NCI-H2107 treated with DMSO at 0.1 percent for 48 hours (cell line): ENCODE measurements around the gene NF2.

ENCODE experiments used
- DNase-seq: peaks from one replicate; lab custom pipeline; 2025; ENCODE audit not compliant: unreplicated experiment; lab: John Stamatoyannopoulos, UW

Gene NF2

GRCh38 chr22:29661336-29661735 is 57.9 kb downstream of the NF2 start:
- no peak for DNase-seq

GRCh38 chr22:29663180-29663821 is 59.9 kb downstream of the NF2 start:
- DNase-seq = peak; percentile 82

- DNase-seq = no peak
Measured at GRCh38 chr22:29665486-29665885, 62.1 kb downstream of the NF2 start.

DNA sequence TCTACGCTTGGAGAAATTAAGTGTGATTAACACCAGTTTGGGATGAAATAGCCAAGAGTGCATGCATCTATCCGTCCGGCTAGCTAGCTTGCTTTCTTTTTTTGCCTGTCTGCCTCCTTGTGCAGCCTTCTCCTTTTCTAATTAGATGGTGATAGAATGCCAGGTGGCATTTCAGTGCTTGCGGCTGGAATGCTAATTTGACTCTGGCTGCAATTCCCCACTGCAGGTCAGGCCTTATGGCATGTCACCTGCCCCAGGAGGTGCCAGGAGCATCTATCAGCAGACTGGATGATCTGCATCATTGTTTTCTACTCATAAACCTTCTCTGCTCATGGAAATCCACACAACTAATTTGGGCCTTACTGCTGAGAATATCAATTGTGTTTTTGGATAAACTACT is 65.2 kb downstream of the NF2 start:
- DNase-seq = no peak

- DNase-seq = no peak
Measured at GRCh38 chr22:29670626-29671025, 67.2 kb downstream of the NF2 start.

DNA sequence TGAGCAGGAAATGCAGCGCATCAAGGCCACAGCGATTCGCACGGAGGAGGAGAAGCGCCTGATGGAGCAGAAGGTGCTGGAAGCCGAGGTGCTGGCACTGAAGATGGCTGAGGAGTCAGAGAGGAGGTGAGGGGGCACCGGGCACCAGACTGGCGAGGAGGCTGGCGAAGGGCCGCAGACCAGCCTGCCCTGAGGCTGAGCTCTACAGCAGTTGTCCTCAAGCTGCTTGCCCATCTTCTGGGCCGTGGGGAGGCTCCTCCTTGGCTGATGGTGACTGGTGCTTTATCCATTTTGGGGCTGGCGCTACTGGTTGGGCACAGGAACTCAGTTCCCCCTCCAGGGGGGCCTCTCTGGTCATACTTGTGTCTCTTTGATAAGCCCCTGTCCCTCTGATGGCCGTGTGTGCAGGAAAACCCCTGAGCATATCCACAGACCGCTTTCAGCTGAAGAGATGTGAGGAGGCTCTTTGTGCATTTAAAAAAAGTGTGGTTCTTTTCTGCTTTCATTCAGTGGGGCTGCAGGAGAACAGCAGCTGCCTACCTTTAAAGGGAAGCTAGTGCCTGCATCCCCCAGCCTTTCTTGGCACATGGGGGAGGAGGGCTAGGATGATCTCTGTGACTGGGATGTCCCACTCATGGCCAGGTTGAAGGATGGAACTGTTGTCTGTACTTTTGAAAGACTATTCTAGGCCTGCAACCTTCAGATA is 70.1 kb downstream of the NF2 start:
- DNase-seq = no peak

DNA sequence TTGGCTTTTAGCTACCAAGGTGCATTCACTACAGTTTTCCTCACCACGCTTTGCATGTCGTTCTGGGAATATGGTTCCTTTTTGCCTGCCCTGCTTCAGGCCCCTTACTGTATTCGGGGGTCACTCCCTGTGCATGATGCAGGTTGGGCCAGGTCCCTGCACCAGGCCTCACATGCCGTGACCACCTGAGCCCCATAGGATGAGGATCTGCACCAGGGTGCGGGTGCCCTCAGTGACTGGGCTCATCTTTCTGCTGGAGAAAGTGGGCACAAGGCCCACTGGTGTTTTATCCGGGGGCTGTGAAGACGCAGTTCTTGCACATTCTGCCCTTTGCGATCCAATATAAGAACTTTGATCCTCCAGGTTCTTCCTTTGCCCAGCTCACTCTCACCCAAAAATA is 70.7 kb downstream of the NF2 start:
- DNase-seq = no peak

DNA sequence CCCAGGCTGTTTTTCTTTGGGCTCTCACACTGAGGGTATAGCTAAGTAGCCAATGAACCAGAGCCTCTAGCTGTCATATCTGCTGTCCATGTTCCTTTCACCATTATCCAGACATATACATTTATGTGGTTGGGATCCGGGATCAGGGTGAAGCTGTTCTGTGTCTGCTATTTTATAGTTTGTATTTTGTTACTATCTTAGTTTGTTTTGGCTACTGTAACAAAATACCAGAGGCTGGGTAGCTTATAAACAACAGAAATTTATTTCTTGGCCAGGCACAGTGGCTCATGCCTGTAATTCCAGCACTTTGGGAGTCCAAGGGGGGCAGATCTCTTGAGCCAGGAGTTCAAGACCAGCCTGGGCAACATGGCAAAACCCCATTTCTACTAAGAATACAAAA is 75.9 kb downstream of the NF2 start:
- DNase-seq = no peak

DNA sequence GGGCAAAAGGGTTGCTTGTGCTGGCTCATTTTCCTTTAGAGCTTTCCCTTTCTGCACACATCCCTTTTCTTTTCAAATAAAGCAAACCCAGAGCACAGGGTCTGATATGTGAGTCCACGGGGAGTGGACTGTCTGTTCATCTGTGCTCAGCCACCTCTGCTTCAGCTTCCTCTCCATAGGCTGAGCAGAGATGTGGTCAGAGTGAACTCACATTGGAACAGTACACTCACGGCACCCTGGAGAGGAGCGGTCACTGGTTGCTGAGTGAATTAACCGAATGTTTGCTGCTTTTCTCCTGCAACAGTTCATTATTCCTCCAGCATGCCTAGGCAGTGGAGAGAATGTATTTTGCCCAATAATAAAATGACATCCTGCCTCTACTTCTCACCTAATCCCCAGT is 80.1 kb downstream of the NF2 start:
- DNase-seq = no peak

DNA sequence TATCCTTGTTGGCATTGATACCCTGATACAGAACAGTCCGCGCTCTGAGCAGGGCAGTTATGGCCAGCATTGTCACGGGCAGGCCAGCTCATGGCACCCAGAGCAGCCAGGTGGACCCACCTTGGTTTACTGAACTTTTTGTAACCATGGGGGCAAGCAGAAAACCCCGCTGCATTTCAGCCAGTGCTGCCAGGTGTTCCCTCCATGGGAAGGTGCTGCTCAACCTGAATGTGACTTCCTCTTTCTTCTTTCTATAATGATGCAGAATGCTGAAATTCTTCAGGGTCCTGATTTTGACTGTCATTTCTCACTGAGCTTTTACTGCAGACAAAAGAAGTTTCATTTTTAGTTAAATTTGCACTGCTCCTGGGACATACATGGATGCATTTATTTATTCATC is 80.8 kb downstream of the NF2 start:
- DNase-seq = no peak

GRCh38 chr22:29689206-29689879 is 85.9 kb downstream of the NF2 start:
- peak; percentile 62 for DNase-seq

DNA sequence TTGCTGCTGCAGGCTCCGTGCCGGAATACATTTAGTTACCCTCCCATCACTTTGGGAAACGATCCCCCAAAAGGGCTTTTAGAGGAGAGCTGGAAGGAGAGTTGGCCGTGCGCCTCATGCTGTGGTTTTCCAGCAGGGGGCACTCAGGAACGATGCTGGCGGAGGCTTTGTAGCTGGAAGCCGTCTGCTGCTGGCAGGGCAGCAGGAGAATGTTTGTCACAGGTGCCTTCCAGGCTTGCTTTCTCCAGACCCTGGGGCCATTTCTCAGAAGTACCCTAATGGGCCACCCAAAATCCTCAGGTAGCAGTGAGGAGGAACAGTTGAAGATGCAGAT is 86.4 kb downstream of the NF2 start:
- peak; percentile 59 for DNase-seq

GRCh38 chr22:29690476-29690875 is 87.0 kb downstream of the NF2 start:
- DNase-seq = no peak

GRCh38 chr22:29691636-29692326 is 88.3 kb downstream of the NF2 start:
- DNase-seq = no peak

DNA sequence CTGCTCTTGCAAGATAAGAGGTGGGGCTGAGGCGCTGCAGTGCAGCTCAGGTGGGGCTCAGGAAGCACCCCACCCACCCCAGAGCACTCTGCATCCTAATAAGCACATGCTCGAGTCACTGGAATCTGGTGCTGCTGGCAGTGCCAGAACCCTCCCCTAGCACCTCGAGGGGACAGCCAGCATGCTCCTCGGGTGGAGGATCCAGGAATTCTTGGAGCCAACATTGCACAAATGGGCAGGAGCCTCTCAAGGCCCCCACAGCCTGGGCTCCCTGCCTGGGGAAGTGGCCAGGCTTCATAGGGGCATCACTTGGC is 88.9 kb downstream of the NF2 start:
- DNase-seq = no peak

DNA sequence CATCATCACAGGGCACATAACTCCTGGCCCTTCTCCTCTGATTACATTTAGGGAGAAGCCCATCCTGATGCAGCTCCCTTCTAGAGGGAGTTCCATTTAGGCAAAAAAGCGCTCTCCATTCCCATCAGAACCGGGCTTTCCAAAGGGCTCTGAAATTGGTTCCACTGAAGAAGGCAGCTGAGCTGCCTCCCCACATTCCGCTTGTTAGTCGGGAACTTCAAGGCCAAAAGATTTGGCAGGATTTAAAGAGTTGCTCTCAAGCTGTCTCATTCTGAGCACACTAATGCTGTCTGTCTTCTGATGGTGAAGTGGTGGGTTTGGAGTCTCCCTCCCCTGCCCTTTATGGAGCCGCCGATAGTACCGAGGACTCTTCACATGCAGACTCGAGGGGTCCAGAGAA is 89.7 kb downstream of the NF2 start:
- no peak for DNase-seq

DNA sequence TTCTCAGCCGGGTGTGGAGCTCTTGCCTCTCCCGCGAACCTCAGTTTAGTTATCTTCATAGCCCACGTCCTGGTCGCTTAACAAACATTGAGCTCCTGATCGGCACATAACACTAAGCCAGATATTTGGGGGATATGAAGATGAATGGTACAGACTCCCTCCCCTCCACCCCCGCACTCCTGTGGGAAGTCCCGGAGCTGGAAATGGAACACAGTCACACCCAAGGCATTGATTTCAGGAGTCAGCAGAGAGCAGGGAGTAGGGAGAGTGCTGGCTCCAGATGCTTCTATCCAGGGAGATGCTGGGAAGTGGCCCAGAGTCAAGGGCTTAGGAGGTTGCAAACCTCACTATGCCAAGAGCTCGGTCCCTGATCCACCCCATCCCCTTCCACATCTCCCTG is 90.2 kb downstream of the NF2 start:
- DNase-seq = no peak

- peak; percentile 17 for DNase-seq
Measured at GRCh38 chr22:29695129-29695926, 91.9 kb downstream of the NF2 start.

- no peak for DNase-seq
Measured at GRCh38 chr22:29697853-29698598, 94.6 kb downstream of the NF2 start.

DNA sequence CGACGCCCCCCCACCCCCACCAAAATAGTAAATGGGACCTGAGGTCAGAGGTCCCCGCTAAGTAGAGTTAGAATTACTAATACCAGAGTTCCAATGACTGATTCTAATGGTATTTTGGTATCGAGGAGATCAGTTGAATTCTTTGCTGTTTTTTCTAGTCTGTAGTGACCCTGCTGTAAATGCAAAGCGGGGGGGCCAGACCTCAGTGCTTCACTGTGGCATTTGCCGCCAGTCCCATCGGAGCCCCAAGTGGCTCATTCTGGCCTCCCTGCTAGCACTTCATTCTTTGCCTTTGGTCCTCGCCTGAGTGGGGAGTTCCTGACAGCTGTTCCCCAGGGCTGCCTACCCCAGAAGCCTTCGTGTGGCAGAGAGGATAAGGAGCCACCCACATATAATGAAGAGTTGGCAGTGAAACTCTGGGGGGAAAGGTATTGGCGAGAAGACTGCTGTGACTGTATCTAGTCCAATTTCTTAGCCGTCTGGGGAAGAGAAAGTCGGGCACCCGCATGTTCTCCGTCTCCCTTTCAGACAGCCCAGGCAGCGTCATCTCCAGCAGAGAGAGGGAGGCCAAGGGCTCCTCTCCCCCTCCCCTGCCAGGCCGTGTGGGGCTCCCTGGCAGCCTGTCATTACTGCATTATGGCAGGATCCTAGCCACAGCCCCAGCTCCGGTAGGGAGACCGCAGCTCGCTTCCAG is 96.9 kb downstream of the NF2 start:
- peak; percentile 52 for DNase-seq
